GM12891 (cell line): ENCODE results near the gene SIM2.

Source experiments
- POLR2A ChIP-seq: IDR thresholded peaks from 2 replicates; pipeline ENCODE4 v1.6.1; 2011; ENCODE audit warnings: low read depth, low read length, control low read depth
- POLR2AphosphoS5 ChIP-seq: IDR thresholded peaks from 2 replicates; pipeline ENCODE4 v1.6.1; 2011; ENCODE audit warnings: low read depth, low read length, control low read depth
- SPI1 ChIP-seq: IDR thresholded peaks from 2 replicates; pipeline ENCODE4 v1.6.1; 2011; ENCODE audit warnings: low read depth, low read length, control low read depth
- TAF1 ChIP-seq: IDR thresholded peaks from 2 replicates; pipeline ENCODE4 v1.6.1; 2011; ENCODE audit warnings: low read depth, low read length, control low read depth

DNA sequence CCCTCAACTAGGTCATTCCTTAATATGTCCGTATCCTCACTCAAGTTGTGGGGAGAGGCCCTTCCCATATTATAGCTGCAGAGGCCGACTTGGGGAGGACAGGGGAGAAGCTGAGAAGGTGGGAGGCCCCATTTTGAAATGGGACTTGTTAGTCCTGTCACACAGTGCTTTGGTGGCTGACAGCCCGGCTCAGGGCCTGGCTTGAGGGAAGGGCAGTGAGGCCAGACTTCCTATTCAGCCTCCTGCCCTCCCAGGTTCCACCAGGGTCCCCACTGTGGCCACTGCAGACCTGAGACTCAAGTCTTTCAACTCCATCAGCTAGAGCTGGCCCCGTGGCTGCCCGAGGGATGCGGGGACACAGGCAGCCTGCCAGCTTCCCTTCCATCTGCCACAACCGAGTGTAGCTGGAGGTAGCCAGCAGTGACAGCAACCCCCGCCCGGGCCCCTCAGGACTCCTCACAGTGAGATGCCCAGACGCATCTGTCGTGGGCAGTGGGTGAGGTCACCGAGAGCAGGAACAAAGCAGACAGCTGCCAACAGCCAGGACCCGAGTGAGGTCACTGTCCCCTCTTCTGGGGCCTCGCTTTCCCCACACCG, 36.9 kb downstream of the SIM2 start:
- no peak for TF ChIP-seq POLR2A
- no peak for TF ChIP-seq TAF1
- TF ChIP-seq POLR2AphosphoS5, result no peak
- TF ChIP-seq SPI1, result no peak
